ENCODE measurements around the gene FAM200B.

DNA sequence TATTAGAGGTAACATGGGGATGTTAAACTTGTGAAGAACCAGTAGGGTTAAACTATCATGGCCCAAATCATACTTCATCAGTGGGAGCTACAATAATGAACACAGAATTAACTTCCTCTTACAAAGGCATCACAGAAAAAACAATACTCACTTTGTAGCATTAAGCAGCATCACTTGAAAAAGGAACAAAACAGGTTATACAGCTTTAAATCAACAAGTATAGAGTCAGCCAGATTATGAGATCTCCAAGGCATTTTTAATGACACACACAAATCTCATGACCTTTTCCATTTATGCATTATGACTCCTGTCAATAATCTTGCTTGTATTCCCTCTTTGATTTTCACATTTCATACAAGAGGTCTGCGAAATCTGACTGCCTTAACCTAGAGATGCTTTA lies 44.8 kb upstream of the FAM200B start:
- TF ChIP-seq, protein P1, sequence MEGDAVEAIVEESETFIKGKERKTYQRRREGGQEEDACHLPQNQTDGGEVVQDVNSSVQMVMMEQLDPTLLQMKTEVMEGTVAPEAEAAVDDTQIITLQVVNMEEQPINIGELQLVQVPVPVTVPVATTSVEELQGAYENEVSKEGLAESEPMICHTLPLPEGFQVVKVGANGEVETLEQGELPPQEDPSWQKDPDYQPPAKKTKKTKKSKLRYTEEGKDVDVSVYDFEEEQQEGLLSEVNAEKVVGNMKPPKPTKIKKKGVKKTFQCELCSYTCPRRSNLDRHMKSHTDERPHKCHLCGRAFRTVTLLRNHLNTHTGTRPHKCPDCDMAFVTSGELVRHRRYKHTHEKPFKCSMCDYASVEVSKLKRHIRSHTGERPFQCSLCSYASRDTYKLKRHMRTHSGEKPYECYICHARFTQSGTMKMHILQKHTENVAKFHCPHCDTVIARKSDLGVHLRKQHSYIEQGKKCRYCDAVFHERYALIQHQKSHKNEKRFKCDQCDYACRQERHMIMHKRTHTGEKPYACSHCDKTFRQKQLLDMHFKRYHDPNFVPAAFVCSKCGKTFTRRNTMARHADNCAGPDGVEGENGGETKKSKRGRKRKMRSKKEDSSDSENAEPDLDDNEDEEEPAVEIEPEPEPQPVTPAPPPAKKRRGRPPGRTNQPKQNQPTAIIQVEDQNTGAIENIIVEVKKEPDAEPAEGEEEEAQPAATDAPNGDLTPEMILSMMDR (IDR thresholded peaks at IDR 0.05), result no peak
- peak; percentile 32 for TF ChIP-seq POLR2AphosphoS5 (IDR thresholded peaks at IDR 0.05)
- TF ChIP-seq POLR2A (IDR thresholded peaks at IDR 0.05), result no peak
